GM13977 (cell line): Measurements from ENCODE around the gene AP4S1.

Source experiments
- DNase-seq: peaks from one replicate; pipeline ENCODE4 v3.0.0; 2012; ENCODE audit warnings: low spot score
- CTCF ChIP-seq: IDR thresholded peaks from 2 replicates; pipeline ENCODE4 v1.5.1; 2012; ENCODE audit warnings: mild to moderate bottlenecking, control low read depth; ENCODE audit not compliant: insufficient read depth; ENCODE audit errors: extremely low read depth, missing control alignments
- in situ Hi-C: fragments of 300-500 bp; cut with MboI; formaldehyde crosslinking; loops from one replicate; pipeline ENCODE4 v1.12.0; 2022; ENCODE audit warnings: low sequenced_read_pairs, low pct_unique_long_range_greater_than_20kb, mixed read lengths, inconsistent platforms; ENCODE audit not compliant: unreplicated experiment

AP4S1 gene

GRCh38 chr14:31128601-31129526 is 103.4 kb downstream of the AP4S1 start:
- in situ Hi-C loops: no loop called here
- no peak for TF ChIP-seq CTCF
- no peak for DNase-seq

DNA sequence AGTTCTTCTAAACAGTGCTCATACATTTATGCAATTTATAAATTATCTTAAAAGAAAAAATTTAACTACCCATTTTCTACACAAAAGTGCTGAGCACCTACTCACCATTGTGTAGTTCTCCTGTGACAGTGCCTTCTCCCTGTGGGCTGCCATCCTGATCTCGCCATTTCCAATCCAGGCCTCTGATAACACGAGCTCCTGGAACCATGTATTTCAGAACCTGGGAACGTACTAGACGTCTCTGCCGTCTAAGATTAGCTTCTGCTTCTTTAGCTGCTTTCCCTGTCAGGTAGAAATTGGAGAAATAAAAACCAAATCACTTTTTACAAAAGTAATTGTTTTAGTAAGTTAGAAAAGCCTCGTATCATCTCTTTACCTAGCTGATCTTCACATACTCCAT is 107.7 kb downstream of the AP4S1 start:
- in situ Hi-C loops: no loop called here
- TF ChIP-seq CTCF: no peak
- no peak for DNase-seq

DNA sequence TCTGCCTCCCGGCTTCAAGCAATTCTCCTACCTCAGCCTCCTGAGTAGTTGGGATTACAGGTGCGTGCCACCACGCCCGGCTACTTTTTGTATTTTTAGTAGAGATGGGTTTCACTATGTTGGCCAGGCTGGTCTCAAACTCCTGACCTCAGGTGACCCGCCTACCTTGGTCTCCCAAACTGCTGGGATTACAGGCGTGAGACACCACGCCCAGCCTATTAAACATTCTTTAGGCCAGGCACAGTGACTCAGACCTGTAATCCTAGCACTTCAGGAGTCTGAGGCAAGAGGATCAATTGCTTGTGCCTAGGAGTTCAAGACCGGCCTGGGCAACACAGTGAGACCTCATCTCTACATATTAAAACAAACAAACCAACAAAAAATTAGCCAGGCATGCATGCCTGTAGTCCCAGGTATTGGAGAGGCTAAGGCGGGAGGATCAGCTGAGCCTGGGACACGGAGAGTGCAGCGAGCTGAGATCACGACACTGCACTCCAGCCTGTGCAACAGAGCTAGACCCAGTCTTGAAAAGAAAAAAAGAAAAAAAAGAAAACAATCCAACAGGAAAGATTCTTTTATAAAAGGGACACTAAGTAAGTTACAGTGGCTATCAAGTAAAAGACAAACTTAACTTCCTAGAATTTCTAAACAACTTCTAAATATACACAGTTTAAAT is 111.9 kb downstream of the AP4S1 start:
- in situ Hi-C loops: no loop called here
- DNase-seq: no peak
- no peak for TF ChIP-seq CTCF

GRCh38 chr14:31138301-31138700 is 112.9 kb downstream of the AP4S1 start:
- in situ Hi-C loops: no loop called here
- DNase-seq: no peak
- TF ChIP-seq CTCF: no peak

- no peak for TF ChIP-seq CTCF
- in situ Hi-C loops: no loop called here
- no peak for DNase-seq
Measured at GRCh38 chr14:31139301-31139847, 113.9 kb downstream of the AP4S1 start.

GRCh38 chr14:31142455-31143087 is 117.1 kb downstream of the AP4S1 start:
- in situ Hi-C loops: no loop called here
- no peak for TF ChIP-seq CTCF

More at GRCh38 chr14:31142455-31143087, 117.1 kb downstream of the AP4S1 start:
- DNase-seq: no peak
